ENCODE data around the gene RAP1GAP2.

RAP1GAP2 gene

GRCh38 chr17:3035256-3035967 lies 239.2 kb downstream of the RAP1GAP2 start:
- H3K4me3 ChIP-seq (ENCODE audit: low read length) = no peak overlapping the region
- TF ChIP-seq CTCF (conservative IDR thresholded peaks at IDR 0.05; ENCODE audit: low read depth, low read length) = no peak
- DNase-seq (ENCODE audit: low read depth) = no peak

DNA sequence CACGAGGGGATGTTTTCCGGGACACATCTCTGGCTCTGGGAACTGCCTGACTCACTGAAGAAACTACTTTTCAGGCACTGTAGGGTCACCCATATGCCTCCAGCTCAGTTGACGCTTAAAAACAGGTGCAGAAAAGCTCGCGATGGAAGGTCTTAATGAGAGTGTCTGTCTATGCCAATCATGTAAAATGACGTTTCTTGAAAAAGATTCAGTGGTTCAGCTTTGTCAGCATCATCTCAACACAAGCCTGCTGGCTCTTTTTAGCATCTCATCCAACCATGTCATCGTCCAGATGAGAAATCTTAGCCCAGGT lies 239.7 kb downstream of the RAP1GAP2 start:
- TF ChIP-seq CTCF (conservative IDR thresholded peaks at IDR 0.05; ENCODE audit: low read depth, low read length) = no peak
- DNase-seq (ENCODE audit: low read depth) = no peak

GRCh38 chr17:3036800-3037199 lies 240.6 kb downstream of the RAP1GAP2 start:
- DNase-seq (ENCODE audit: low read depth) = no peak
- TF ChIP-seq CTCF (conservative IDR thresholded peaks at IDR 0.05; ENCODE audit: low read depth, low read length) = no peak
- H3K4me3 ChIP-seq (ENCODE audit: low read length) = no peak overlapping the region

More for the DNA sequence above, 239.7 kb downstream of the RAP1GAP2 start:
- no peak overlapping the region for H3K4me3 ChIP-seq (ENCODE audit: low read length)

- TF ChIP-seq CTCF (conservative IDR thresholded peaks at IDR 0.05; ENCODE audit: low read depth, low read length) = no peak
- DNase-seq (ENCODE audit: low read depth) = no peak
- H3K4me3 ChIP-seq (ENCODE audit: low read length) = no peak overlapping the region
Measured at GRCh38 chr17:3037259-3037658, 241.0 kb downstream of the RAP1GAP2 start.

- H3K4me3 ChIP-seq (ENCODE audit: low read length) = no peak overlapping the region
- TF ChIP-seq CTCF (conservative IDR thresholded peaks at IDR 0.05; ENCODE audit: low read depth, low read length) = no peak
- DNase-seq (ENCODE audit: low read depth) = no peak
Measured at GRCh38 chr17:3038941-3039340, 242.7 kb downstream of the RAP1GAP2 start.

DNA sequence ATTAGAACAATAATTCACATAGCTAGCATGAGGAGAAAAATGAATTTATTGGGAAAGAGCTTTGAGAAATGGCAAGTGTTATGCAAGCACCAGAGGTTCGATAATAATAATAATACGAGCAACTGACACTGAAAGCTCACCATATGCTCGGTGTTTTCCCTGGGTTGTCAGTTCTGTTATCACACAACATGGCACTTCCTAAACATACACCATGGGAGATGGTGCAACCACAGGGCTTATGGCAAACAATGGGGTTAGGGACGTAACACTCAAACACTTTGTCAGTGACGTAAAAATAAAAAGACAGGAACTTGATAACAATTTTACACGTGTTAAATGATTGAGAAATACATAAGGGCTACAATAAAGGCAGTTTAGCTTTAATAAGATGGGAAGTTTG lies 243.5 kb downstream of the RAP1GAP2 start:
- no peak overlapping the region for H3K4me3 ChIP-seq (ENCODE audit: low read length)
- no peak for TF ChIP-seq CTCF (conservative IDR thresholded peaks at IDR 0.05; ENCODE audit: low read depth, low read length)
- no peak for DNase-seq (ENCODE audit: low read depth)

GRCh38 chr17:3040882-3041281 lies 244.6 kb downstream of the RAP1GAP2 start:
- TF ChIP-seq CTCF (conservative IDR thresholded peaks at IDR 0.05; ENCODE audit: low read depth, low read length) = no peak
- no peak for DNase-seq (ENCODE audit: low read depth)
- H3K4me3 ChIP-seq (ENCODE audit: low read length) = no peak overlapping the region

Data from retinal pigment epithelial cell (primary cell).